ENCODE data around the gene PFDN1.
"Not testable (repeated sequence)": the region's sequence is repeated elsewhere in the genome, so short reads cannot be mapped to it uniquely, and the experiment has no call there.

Gene PFDN1

DNA sequence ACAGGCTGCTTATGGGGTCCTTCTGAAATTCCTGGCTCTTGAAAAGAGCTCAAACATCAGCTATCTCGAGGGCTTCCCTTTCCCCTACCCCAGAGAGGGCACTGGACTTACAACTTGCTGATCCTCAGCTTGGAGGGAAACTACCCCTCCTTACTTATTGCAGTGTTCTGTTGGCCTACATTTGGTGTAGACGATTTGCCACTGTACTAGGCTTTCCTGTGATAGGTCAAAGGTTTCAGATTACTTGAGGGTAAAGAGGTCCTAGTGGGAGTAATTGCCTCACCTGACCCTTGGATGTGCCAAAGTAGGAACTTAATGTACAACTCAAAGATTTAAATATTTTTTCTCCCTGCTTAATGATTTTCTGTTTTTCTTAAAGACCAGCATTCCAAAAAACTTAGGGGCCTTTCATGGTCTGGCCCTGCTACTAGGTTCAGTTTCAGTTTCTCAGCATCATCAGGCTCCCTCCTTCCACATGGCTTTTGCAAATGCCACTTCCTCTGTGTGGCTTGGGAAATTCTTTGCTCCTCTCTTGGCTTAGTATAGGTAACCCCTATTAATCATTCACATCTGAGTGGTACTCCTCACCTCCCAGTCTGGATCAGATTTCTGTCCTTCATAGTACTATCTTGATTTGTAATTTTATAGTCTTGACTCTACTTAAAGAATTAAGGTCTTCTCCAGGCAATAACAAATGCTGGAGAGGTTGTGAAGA, 95.5 kb downstream of the PFDN1 start:
- no peak for DNase-seq

DNA sequence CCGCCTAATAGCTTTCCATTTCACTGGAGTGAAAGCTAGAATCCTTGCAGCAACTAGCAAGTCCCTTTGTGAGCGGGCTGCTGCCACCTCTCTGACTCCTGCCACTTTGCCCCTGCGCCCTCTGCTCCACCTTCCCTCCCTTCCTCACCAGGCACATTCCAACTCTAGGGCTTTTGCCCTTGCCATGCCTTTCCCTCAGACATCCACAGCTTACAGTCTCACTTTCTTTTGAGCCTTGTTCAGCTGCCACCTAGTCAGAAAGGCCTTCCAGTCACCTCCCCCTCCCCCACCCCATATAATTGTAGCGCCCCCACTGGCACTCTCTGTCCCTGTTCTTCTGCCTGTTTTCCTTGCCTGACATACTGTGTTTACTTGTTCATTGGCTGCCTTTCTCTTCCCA, 96.9 kb downstream of the PFDN1 start:
- no peak for DNase-seq

DNA sequence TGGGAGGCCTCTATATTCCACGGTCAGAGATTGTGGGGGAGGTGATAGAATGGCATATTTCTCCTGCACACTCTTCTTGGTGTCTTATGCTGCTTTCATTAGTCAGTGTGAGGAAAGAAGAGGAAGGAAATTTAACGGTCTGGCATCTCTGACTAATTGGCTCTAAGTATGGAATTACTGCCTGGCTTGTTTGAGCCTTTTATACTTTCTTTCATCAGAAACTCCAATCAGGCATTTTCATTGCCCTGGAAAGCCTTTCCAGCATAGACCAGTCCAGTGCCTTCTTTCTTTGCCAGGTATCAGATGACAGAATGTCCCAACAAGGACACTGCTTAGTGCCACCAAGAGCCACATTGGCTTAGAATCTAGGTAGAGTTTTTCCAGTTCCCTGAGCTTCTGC, 97.7 kb downstream of the PFDN1 start:
- DNase-seq, result no peak

DNA sequence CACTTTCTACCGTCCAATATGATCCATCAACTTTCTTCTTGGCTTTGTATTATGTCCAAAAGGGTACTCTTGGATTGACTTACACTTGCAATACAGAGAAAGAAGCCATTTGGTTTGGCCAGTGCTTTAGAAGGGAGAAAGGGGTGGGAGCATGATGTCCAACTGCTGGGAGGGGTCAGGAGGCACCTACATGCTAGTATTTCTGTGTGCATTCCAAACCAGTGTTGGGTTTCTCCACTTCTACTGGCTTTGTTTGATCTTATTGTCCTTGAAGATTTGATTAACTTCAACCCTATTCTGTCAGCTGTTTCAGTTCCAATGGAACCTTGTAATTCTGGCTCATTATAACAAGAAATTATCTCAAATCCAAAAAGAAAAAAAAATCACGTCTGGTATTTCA, 100.3 kb downstream of the PFDN1 start:
- no peak for DNase-seq

DNA sequence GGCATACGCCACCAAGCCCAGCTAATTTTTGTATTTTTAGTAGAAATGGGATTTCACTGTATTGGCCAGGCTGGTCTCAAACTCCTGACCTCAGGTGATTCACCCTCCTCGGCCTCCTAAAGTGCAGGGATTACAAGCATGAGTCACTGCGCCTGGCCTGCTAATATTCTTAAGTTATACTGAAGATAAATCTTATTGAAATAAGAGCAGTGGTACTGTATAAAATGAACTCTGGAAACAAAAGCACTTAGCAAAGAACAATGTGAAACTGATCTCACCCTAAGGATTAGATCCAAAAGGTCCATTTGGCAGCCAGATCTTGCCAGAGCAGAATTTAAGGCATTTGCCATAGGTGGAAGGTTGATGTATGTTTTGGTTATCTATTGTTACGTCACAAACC, 100.8 kb downstream of the PFDN1 start:
- no peak for DNase-seq

DNA sequence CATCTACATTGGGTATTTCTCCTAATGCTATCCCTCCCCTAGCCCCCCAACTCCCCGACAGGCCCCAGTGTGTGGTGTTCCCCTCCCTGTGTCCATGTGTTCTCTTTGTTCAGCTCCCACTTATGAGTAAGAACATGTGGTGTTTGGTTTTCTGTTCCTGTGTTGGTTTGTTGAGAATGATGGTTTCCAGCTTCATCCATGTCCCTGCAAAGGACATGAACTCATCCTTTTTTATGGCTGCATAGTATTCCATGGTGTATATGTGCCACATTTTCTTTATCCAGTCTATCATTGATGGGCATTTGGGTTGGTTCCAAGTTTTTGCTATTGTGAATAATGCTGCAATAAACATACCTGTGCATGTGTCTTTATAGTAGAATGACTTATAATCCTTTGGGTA, 104.0 kb downstream of the PFDN1 start:
- not testable (repeated sequence) for DNase-seq

DNA sequence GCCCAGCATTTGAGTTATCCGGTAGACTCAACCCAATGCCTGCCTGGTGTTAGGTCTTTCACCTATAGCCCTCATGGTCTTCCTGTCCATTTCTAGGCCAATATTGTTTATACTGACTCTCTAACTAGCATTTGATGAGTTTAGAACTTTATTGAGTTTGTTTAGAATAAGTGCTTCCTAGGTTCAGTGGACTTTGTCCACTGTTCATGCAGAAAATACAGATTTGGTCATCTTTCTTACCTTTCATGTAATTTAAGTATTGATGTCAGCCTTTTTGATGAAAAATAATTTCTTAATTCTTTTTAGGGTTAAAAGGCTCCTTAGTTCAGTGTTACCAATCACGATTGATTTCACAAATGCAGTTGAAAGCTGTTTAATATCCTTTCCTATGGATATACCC, 105.9 kb downstream of the PFDN1 start:
- DNase-seq, result no peak

DNA sequence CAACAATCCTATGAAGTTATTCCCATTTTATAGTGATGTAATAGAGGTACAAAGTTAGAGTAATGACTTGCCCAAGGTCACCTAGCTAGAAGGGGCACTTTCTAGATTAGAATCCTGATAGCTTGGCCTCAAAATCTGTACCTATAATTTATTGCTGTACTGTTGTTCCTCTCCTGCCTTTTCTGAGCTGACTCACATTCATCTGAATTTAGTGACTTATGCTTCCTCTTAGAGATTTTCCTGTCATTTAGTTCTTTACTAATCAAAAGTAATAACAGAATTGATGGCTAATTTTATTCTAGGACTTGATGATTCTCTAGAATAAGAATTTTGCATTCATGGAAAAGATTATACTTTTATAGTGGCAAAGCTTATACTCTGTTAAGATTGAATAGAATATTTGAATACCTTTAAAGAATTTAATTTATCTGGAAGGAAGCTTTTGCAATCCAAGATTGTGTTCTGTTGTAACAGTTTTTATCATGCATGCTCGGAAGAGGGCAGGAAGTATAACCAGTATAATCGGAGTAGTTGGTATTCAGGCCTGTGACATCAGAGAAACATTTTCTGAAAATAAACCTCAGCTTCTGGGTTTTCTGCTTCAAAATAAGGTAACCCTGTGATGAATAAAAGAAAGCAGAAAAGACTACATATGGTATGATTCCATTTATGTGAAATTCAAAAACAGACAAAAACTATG, 106.6 kb downstream of the PFDN1 start:
- no peak for DNase-seq

All from activated CD8-positive, alpha-beta memory T cell treated with anti-CD3 and anti-CD28 coated beads for 24 hours (primary cell).